T-helper 22 cell (primary cell): ENCODE results near the gene BIN2.
"Not testable (repeated sequence)": the region's sequence is repeated elsewhere in the genome, so short reads cannot be mapped to it uniquely, and the experiment has no call there.

ENCODE experiments used
- DNase-seq: peaks from one replicate; pipeline ENCODE4 v3.0.0-alpha.2; 2020; ENCODE audit warnings: low read depth

BIN2 gene

DNA sequence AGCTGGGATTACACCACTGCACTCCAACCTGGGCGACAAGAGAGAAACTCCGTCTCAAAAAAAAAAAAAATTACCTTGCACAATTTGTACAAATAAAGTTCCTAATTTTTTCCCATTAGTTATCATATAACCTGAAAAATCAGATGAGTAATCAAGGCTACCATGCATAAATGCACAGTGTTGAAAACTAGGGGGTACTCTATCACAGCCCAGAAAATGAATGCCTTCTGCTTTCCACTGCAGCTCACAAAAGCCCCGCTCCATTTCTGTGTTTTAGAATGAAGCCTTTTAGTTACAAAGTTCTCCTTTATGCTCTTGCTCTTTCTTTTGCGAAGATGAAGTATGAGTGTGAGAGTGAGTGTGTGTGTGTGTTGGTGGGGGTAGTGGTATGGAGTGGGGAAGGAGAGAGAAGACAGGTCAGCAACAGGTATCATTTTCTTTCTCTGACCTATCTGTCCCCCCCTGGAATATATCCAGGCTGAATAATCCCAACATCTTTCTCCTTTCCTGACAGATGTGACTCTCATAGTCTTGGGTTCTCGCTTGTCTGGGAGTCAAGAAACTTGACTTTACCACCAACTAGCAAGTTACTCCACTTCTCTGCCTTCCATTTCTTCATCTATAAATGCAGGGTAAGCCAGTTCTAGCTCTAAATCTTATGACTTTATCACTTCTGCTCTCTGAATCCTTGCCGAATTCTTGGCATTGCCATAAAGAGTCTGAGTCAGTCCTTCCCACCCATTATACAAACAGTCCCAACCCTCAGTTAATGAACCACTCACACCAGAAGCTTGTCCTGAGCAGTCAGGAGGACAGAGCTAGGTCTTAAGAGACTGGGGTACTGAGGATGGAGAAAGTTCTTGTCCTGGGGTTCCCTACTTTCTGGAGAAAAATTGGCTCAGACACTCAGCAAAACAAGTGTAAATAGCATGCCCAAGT, 16.1 kb downstream of the BIN2 start:
- DNase-seq, result no peak

DNA sequence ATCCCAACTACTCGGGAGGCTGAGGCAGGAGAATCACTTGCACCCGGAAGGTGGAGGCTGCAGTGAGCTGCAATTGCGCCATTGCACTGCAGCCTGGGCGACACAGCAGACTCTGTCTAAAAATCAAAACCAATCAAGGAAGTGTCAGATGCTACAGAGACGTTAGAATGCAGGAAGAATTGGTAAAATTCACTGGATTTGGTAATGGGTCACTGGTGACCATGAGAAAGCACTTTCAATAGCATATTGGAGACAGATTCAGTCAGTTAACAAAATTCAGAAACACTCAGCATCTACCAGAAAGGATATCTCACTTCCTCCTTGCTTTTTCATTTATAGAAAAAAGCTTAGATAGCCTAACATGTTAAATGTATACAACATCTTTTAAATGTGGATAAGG, 17.5 kb downstream of the BIN2 start:
- no peak for DNase-seq

DNA sequence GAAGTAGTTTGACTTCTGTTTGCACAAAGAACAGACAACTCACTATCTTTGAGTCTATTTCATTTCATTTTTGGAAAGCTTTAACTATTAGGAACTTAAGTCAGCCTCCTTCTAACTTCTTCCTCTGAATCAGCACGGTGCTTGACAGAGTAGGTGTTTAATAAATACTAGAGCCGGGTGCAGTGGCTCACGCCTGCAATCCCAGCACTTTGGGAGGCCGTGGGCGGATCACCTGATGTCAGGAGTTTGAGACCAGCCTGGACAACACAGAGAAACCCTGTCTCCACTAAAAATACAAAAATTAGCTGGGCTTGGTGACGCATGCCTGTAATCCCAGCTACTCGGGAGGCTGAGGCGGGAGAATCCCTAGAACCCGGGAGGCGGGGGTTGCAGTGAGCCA, 23.2 kb downstream of the BIN2 start:
- DNase-seq, result not testable (repeated sequence)

DNA sequence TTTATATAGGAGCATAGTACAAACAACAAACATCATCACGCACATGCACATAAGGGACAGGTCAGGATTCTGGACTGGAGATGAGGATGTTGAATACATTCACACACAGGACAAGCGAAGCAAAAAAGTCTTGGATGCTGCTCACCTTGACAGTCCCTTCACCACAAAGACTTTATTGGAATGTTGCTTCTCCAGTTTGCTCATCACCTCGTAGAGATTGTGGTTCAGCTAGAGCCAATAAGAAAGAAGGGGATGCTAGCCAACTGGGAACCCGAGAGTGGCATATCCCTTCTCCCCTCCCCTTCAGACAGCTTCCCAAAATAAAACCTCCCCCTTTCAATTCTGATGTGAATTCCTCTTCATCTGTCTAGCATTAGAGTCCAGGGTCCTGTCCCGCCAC, 28.3 kb downstream of the BIN2 start:
- DNase-seq, result no peak

DNA sequence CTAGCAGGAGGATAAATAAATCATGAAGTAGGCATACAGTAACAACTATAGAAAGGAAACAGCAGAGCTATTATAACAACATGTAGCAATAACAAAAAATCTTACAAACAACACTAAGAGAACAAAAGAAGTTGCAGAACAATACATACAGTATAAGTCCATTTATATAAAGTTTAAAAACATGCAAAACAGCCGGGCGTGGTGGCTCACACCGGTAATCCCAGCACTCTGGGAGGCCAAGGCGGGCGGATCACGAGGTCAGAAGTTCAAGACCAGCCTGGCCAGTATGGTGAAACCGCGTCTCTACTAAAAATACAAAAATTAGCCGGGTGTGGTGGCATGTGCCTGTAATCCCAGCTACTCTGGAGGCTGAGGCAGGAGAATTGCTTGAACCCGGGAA, 29.9 kb downstream of the BIN2 start:
- DNase-seq, result not testable (repeated sequence)

DNA sequence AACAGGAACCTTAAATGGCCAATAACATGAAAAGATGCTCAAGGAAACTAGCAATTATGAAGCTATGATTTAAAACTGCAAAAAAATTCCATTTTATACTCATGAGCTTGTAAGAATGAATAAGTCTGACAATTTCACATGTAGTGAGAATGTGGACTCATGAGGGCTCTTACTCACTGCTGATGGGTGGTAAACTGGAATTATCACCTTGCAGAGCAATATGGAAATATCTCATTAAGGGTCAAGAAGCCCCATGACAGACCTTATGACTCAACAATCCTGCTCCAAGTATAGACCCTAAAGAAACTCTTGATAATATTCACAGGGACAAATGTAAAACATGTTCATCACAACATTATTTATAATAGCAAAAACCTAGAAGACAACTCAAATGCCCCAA, 30.3 kb downstream of the BIN2 start:
- DNase-seq, result no peak

DNA sequence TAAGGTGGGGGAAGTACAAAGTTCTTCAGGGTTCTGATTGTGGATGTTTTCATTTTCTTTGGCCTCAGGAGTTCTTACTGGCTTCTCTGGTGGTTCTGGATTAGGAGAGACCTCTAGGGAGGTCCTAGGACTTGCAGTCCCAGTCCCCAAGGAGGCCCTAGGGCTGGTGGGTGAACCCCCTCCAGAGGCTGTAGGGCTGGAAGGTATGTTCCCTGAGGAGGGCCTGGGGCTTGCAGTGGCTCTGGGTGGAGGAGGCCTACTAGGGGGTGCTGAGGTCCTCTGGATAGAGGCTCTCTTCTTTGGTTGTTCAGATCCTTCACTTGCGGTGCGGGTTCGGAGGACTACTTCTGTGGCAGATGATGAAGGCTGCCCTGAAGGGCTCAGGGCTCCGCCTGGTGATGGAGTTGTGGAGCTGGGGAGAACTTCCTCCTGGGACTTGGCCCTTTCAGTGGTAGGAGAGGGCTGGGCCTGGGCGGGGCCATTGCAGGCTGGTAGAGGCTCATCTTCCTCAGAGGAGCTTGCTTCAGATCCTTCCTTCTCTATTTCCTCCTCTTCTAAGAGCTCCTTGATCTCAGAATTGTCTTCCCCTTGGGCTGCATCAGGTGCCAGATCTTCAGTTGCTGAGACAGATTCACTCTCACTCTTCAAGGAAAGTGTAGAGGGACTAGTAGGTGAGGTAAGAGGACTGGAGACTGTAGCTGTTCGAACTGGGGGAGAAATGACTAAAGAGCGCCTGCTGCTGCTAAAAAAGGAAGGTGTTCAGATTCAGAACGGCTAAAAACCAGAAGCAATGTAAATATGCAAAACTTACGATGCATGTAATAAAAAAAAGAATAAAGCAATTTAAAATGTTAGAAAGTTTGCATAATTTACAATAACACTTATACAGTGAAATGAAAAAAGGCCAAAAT, 32.1 kb downstream of the BIN2 start:
- DNase-seq, result not testable (repeated sequence)

DNA sequence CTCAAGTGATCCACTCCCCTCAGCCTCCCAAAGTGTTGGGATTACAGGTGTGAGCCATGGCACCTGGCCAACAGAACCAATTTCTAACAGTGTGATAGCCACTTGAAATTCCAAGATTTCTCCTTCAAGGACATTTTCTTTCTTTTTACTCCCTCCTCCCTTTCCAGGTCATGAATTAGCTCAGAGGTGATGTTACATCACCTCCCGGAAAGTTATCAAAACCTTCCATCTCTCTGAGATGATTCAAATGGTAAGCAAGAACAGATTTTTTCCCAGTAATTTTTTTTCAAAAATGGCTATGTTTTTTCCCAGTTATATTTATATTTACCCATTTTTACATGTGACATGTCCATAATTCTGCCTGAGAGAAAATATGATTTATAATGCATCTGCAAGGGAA, 38.1 kb downstream of the BIN2 start:
- no peak for DNase-seq

DNA sequence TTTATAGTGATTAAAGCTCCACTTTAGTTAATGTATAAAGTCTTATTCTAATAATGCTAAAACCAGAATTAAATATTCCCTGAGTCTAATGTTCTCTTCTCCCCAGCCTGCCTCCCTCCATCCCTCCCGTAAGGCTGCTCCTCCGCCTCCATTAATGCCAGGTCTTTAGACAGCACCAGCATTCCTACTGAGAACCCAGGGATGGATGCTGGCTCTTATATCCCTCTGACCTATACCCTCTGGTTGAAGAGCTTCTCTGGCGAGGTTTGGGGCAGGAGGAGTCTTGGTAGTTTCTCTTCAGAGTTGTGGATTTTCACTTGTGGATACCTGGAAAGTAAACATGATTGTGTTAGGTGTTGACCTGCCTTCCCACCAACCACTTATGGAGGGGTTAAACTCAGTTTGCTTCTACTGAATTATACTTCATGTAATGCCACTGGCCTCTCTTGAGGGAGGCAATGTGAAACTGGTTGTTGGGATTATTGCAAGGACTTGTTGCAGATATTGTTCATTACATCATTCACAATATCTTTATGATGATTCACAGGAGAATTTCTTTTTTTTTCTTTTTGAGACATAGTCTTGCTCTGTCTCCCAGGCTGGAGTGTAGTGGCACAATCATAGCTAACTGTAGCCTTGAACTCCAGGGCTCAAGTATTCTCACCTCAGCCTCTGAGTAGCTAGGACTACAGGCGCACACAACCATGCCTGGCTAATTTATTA, 42.6 kb downstream of the BIN2 start:
- DNase-seq, result no peak

DNA sequence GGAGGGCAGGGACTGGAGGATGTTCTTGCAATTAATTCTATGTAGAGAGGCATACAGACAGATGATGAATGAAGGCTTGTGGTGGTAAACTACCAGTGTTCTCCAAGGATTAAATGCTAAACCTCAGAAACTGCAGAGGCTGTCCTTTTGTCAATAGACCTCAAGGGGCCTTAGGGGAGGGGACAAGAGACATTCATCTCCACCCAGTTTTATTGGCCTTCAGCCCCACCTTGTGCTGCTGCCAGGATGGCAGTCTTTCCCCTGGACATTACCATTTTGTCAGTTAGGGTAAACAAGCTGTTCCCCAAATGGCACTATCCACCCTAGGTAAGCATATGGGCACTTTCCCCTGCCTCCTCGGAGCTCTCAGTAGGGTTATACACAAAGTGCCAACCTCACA, 48.9 kb downstream of the BIN2 start:
- no peak for DNase-seq

DNA sequence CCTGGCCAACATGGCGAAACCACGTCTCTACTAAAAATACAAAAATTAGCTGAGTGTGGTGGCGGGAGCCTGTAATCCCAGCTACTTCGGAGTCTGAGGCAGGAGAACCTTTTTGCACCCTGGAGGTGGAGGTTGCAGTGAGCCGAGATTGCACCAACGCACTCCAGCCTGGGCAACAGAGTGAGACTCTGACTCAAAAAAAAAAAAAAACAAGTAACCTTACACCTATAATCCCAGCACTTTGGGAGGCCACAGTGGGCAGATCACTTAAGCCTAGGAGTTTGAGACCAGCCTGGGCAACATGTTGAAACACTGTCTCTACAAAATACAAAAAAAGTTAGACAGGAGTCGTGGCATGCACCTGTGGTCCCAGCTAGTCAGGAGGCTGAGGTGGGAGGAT, 51.2 kb downstream of the BIN2 start:
- DNase-seq, result not testable (repeated sequence)

DNA sequence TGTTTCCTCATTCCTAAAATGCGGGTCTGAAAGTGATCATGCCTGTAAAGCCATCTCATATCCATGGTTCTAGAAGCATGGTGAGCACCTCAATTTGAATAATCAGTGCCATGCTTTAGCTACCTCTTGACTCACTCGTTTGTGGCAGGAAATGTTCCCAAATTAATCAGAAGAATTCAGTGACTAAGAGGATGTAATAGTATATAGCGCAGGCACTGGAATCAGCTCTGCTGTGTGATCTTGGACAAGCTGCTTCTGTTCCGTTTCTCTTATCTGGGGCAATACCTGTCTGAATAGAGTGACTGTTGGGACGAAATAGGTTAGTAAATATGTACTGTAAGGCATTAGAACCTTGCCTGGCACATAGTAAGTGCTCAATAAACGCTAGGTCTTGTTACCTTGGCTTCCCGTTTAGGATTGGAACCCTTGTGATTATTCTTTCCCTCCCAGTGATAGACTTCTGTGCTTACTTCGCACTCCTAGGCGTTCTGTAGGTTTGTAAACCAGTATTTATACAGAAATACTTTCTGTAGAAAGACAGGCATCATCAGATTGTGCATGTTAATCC, 52.9 kb downstream of the BIN2 start:
- DNase-seq, result no peak

DNA sequence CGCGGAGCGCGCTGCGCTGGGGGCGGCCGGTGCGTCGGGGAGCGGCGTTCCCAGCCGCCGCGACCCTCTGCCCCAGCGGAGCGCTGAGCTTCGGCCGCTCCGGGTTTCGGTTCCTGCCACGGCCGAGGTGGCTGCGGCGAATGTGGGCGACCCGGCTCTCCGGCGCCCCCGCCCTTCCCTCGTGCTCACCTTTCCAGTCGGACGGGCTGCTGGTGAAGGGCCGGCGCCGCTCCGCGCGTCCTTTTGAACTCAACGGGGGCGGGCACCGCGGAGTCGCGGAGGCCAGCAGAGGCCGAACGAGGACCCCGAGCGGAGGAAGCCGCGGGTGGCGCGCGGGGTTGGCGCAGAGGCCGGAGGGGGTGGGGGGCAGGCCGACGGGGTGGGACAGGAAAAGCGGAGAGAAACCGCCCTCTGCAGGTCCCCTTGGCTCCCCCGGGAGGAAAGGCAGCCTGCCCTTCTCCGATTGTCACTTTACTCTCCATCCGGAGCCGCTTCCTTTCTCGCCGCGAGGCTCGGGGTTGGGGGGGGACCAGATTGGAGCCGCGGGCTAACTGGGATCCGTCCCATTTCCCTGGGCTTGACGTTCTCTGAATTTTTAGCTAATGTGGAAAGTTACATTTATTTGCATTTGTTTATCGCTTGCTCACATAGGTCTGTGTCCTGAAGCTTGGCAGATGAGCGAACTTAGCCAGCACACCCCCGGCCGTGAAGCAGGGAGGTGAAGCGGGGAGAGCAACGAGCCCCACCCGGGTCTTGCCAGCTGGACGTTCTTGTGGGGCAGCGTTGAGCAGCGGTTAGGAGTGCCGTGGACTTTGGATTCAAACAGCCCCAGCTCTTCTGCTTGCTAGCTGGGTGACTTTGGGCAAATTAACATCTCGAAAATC, 53.7 kb downstream of the BIN2 start, which contains the start of gene SMAGP:
Gene SMAGP, minus strand, starts transcription at position 349 of the 884 bp plus-strand sequence. CDS start 1,137 bp downstream, outside the sequence.
- DNase-seq, result peak; percentile 24

DNA sequence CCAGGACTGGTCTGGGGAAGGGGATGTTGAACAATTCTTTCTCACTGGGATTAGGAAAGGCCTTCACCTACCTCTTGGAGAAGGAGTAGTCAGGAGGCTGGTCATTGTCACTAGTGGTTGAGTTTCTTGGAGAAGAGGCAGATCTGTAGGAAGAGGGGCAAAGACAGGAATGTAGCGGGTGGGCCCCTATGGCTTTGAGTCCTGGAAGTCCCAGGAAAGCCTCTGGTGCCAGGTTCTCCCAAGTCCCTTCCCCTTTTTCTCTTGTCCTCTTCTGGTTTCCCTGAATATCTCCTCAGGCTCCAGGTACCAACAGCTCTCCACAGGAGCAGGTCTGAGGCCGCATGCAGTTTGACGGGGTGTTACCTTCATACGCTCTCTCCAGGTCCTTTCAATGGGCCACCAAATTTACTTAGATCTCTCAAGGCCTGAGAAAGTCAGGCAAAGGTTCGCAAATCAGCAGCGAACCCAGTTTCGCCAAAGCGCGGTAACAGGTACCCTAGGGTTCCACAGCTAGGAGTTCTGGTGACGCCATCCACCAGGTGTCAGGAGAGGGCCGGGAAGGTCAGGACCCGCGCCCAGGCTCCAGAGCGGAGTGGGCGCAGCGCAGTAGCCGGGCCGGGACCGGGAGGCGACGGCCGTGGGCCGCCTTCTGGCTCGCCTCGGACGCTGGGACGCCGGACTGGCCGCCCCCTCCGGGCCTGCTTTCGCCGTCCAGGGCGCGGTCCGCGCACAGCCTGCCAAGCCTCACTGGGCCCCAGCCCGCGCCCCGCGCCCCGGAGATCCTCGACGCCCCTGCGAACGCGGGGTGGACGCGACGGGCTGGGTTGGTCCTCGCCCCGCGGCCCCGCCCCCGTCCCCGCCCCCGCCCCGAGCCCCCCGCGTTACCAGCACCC, 54.6 kb downstream of the BIN2 start:
- peak; percentile 25 for DNase-seq

DNA sequence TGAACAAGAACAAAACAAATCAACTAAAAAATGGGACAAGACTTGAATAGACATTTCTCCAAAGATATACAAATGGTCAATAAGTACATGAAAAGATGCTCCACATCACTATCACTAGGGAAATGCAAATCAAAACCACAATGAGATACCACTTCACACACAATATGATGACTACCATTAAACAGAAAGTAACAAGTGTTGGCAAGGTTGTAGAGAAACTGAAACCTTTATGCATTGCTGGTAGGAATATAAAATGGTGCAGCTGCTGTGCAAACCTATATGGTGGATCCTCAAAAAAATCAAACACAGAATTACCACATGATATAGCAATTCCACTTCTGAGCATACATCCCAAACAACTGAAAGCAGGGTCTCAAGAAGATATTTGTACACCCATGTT, 59.0 kb downstream of the BIN2 start:
- DNase-seq, result no peak

DNA sequence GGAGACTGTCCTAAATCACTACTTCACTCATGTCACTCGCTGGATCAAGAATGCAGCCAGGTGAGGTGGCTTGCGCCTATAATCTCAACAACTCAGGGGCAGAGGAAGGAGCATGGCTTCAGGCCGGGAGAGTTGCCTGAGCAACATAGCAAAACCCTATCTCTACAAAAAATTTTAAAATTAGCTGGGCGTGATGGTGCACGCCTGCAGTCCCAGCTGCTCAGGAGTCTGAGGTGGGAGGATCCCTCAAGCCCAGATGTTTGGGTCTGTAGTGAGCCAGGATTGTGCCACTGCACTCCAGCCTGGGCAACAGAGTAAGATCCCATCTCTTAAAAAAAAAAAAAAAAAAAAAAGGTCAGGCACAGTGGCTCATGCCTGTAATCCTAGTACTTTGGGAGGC, 59.7 kb downstream of the BIN2 start:
- no peak for DNase-seq

DNA sequence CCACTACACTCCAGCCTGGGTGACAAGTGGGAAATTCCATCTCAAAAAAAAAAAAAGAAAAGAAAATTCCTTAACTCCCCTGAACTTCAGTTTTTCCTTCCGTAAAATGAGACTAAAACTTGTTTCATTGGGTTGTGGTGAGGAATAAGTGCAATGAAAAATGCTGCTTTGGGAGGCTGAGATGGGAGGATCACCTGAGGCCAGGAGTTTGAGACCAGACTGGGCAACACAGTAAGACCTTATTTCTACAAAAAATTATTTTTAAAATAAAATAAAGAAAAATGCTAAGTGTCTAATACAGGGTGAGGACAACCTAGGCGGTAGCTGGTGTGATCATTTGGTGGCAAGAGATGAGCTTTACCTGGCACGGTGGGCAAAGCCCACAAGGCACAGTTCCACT, 60.6 kb downstream of the BIN2 start:
- DNase-seq, result no peak

DNA sequence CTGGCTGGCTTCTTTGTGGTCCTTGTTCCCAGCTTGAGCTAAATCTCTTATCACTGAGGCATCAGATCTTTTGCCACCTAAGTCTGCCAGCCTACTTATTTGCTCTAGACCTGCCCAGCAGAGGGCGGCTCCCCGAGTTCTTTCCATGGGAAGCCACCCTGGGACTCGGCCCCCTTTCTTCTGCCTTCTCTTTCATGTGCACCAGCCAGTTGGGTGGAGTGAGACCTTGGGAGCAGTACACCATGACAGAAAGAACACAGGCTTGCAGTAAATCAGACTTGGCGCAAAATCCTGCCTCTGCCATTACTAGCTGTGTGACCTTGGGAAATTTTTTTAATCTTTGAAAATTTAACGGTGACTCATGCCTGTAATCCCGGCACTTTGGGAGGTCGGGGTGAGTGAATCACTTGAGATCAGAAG, 61.2 kb downstream of the BIN2 start:
- no peak for DNase-seq

DNA sequence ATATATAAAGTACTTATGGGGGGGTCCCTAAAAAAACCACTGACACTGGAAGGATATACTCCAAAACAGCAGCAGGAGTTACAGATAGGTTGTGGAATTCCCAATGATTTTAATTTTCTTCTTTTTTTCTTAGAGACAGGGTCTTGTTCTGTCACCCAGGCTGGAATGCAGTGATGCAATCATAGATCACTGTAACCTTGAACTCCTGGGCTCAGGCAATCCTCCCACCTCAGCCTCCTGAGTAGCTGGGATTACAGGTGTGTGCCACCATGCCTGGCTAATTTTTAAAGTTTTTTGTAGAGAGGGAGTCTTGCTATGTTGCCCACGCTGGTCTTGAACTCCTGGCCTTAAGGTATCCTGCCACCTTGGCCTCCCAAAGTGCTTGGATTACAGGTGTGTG, 64.4 kb downstream of the BIN2 start:
- DNase-seq, result not testable (repeated sequence)

DNA sequence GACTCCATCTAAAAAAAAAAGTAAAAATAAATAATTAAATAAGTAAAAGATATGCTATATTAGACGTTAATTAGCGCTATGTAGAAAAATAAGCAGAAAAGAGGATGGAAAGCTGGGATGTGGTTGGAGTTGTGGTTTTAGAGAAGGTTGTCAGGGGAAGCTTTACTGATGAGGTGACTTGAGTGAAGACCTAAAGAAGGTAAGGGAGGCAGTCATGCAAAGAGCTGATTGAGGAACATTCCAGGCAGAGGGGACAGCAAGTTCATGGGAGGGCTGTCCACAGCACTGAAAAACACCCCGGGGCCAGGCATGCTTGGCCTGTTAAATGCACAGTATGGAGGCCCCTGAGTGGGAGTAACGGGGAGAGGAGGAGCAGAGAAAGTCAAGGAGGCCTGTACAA, 69.4 kb downstream of the BIN2 start:
- DNase-seq, result no peak
